HuH-7.5 (cell line): Measurements from ENCODE around the gene IP6K3.

Experiments used
- DNase-seq: peaks from one replicate; pipeline ENCODE4 v3.0.0; 2011; ENCODE audit warnings: low spot score

The IP6K3 gene

DNA sequence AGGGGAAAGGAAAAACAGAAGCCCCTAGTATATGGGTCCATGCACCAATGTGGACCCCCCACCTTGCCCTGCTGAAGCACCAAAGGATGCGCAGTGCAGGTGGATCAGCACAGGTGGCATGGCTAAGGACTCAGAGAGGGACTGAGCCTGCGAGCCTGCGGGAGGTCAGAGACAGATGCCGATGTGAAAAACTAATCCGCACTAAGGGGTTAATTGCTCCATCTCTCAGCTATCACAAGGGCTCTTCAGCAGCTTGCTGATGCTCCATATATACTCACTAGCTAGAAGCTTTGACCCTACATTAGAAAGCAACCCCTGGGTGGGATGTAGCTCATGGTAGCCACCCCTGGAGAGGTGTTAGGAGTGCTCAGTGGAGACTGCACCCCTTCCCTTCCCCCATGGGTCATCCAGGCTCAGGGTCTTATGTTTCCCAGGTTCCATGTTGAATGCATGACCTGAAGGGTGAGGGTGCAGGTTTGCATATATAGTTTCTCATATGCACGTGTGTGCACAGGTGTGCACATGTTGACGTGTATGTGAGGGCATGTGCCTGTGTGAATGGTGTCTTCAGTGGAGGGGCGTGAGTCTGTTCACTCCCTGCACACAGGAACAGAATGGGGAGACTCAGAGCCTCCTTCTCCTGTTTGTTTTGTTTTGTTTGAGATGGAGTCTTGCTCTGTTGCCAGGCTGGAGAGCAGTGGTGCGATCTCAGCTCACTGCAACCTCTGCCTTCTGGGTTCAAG is 13.4 kb upstream of the IP6K3 start:
- DNase-seq = no peak

- DNase-seq = no peak
Measured at GRCh38 chr6:33758815-33759216, 12.1 kb upstream of the IP6K3 start.

- DNase-seq = no peak
Measured at GRCh38 chr6:33757906-33758305, 11.2 kb upstream of the IP6K3 start.

GRCh38 chr6:33757113-33757512 is 10.4 kb upstream of the IP6K3 start:
- no peak for DNase-seq

DNA sequence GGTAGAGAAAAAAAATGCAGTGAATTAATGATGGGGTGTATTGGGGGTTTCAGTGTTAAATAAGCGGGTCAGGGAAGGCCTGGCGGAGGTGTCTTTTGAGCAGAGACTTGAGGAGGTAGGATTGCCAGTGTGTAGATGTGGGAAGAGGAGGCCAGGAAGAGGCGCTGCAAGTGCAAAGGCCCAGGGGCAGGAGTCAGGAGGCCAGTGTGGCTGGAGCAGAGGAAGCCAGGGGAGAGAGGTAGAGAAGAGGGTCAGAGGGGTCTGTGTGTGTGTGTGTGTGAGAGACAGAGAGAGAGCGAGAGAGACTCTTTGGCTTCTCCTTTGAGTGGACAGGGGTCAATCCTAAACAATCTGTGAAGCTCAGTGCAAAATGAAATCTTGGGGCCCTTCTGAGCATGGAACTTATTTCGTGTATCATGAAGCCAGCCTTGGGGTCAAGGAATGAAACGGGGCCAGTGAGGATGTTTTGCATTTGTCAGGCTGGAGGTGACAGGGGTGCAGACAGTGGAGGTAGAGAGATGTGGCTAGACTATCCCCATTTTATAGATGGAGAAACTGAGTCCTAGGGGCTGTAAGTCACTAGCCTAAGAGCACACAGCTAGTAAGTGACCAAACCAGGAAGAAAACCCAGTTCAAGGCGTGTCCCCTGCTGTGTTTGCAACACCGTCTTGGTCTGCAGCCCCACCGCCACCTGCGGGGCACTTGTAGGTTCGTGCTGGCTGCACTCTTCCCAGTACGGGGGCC is 9.7 kb upstream of the IP6K3 start:
- no peak for DNase-seq

DNA sequence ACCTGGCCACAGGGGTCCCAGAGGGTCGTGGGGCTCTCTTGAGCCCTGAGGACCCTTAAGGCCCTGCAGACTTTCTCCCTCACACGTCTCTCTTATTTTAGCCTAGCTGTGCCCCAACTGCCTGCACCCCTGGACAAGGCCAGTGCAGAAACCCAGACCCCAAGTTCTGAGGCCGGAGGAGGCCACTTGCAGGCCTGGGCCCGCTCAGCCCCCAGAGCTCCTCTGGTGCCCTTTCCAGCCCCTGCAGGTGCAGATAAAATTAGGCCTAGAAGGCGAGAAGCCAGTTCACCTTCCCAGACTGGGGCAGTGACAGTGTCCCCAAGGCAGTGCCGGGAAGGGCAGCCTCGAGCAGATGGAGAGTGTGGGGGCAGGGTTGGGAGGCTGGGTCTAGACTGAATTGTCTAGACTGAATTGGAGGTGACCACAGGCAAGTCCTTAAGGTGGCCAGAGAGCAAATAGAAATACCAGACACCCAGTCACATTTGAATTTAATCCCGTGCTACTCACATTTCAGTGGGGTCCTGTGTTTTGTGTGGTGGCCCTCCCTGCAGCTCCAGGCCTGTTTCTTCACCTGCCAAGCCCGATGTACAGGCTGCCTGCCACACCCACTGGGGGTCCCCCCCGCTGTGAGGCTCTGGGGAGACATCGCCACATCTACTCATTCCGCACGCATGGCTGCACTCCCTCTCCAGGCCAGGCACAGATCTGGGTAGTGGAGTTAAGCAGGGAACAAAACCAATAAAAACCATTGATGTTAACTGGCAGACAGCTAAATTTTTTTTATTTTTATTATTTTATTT is 8.6 kb upstream of the IP6K3 start:
- no peak for DNase-seq

- DNase-seq = no peak
Measured at GRCh38 chr6:33754222-33754621, 7.5 kb upstream of the IP6K3 start.

DNA sequence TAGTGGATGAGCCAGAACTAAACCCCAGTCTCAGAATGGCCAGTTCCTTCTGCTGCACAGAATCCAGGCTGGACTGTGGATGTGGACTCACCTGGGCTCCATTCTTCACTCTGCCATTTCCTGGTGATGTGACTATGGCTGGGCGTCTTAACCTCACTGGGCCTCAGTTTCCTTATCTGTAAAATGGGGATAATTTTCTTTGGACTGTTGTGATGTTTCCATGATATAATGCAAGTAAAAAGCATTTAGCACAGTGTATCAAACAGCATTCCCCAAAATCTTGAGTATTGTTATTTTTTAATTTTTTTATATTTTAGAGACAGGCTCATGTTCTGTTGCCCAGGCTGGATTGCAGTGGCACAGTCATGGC is 5.9 kb upstream of the IP6K3 start:
- no peak for DNase-seq

DNA sequence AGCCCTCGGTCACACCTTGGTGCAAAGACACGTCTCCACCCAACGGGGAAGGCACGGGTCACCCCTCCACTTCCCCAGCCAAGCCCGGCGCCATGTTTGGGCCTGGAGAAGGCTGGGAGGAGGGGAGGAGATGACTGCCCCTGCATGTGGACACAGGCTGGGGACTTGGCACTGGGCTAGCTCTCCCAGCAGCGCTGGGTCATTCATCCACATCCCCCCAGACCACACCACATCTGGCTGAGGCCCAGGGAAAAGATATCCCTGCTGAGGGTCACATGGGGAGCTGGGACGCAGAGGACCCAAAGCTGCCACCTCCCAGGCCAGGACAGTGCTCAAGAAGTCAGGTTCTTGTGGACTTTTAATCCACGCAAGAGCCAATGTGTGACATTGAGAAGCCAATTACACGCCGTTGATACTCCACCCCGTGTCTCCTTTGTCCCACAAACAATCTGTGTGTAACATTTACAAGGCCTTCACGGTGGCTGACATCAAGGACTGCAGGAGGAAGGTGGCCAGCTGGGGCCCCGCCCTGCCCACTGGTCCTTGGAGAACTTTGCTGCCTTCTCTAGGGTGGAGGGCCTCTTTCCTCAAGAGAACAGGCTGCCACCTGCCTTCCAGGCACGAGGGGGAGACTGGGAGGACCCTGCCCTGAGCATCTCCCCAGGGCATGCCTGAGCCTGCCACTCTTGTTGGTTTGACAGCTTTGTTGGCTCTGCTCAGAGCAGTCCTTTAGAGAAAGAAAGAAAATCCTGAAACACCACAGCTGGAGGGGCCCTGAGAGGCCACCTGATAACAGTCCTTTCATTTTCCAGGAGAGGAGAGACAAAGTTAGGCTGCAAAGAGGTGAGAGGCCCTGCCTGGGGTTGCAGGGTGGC is 5.3 kb upstream of the IP6K3 start:
- no peak for DNase-seq

GRCh38 chr6:33750244-33750991 is 3.7 kb upstream of the IP6K3 start:
- DNase-seq = no peak

GRCh38 chr6:33749401-33749800 is 2.7 kb upstream of the IP6K3 start:
- no peak for DNase-seq

DNA sequence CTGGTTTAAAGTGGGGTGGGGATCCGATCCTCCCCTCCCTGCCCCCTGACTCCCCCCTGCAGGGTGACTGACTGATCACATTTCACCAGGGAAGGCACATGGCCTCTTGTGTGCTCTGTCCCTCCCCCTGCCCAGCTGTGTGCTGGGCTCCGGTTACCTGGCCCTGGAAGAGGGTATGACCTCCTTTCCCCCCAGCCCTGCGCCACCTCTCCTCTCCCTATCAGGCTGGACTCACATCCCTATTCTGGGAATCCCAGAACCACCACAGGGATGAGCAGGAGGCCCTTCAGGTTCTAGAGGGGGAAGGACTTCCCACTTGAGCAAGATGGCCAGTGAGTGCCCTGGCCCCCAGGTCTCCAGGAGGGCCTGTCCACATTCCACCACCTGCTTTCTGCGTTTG is 2.1 kb upstream of the IP6K3 start:
- DNase-seq = no peak

- DNase-seq = no peak
Measured at GRCh38 chr6:33747823-33748222, 1.1 kb upstream of the IP6K3 start.

DNA sequence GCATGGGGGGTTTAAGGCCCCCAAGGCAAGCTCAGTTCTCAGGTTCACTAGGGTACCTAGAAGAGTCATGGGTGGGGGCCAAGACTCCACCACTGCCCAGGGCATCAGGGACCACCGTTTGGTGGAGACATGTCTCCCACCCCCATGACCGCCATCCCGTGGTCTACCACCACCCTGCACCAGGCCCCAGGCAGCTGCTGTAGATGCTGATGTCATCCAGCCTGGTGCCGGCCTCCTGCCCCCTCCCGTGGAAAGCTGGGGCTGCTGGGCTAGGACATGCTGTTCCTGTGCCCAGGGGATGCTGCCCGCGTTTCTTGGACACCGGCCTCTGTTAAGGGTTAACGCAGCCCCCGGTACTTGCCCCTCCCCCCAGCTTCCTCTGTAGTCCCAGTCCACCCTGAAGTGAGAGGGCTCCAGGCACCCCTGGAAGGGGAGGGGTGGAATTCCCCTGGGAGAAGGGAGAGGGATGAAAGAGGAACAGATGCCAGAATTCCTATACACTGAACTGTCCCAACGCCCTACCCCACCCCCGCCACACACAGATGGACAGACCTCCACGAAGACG is 587 bp downstream of the IP6K3 start:
- no peak for DNase-seq

- no peak for DNase-seq
Measured at GRCh38 chr6:33745548-33745947, 1.2 kb downstream of the IP6K3 start.

DNA sequence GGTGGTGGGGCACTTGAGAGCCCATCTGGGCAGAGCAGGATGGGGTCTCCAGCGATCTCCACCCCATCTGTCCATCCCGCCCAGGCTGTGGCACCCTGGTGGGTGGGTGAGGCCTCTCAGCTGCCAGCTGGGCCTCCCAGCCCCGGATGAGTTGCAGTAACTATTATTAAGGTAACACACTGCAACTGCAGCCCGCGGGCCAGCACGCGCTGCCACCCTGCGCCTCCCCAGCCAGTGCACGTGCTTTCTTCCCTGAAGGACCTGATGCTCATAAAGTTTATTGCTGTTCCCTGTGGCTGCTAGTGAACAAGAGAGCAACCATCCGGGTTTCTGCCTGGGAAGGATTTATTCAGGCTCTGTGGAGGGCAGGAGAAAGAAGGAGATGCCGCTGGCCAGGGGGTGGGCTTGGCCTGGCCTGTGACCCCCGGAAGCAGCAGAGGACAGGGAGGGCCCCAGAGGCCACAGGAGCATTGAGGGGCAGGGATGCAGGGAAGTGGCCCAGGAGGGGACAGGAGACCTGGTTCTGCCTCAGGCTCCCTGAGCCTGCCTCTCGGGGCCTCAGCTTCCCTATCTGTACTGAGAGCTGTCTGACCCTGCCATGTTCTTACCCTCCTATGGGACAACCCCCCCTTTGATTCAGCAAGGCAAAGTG is 1.7 kb downstream of the IP6K3 start:
- no peak for DNase-seq

- DNase-seq = peak; percentile 82
Measured at GRCh38 chr6:33744001-33744848, 2.5 kb downstream of the IP6K3 start.

GRCh38 chr6:33742837-33743236 is 3.9 kb downstream of the IP6K3 start:
- no peak for DNase-seq

- DNase-seq = no peak
Measured at GRCh38 chr6:33742092-33742491, 4.6 kb downstream of the IP6K3 start.
